NCI-H2107 treated with DMSO at 0.1 percent for 48 hours (cell line): ENCODE data around the gene TMEM129.
A peak's percentile ranks its signal among the peaks of the same experiment; 100 is the strongest.
"Not testable (repeated sequence)": the region's sequence is repeated elsewhere in the genome, so short reads cannot be mapped to it uniquely, and the experiment has no call there.

Source experiments
- DNase-seq: peaks from one replicate; lab custom pipeline; 2025; ENCODE audit not compliant: unreplicated experiment; lab: John Stamatoyannopoulos, UW

The TMEM129 gene

DNA sequence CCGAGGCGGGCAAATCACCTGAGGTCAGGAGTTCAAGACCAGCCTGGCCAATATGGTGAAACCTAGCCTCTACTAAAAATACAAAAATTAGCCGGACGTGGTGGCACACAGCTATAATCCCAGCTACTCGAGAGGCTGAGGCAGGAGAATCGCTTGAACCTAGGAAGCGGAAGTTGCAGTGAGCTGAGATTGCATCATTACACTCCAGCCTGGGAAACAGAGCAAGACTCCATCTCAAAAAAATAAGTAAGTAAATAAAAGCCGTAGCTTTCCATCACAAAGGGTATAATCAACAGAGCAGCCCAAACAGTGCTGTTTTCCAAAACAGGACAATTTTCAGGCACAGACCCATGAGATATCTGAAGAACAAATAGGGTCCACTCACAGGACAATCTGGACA lies 19.5 kb downstream of the TMEM129 start:
- not testable (repeated sequence) for DNase-seq

GRCh38 chr4:1695913-1696312 lies 25.2 kb downstream of the TMEM129 start:
- no peak for DNase-seq

DNA sequence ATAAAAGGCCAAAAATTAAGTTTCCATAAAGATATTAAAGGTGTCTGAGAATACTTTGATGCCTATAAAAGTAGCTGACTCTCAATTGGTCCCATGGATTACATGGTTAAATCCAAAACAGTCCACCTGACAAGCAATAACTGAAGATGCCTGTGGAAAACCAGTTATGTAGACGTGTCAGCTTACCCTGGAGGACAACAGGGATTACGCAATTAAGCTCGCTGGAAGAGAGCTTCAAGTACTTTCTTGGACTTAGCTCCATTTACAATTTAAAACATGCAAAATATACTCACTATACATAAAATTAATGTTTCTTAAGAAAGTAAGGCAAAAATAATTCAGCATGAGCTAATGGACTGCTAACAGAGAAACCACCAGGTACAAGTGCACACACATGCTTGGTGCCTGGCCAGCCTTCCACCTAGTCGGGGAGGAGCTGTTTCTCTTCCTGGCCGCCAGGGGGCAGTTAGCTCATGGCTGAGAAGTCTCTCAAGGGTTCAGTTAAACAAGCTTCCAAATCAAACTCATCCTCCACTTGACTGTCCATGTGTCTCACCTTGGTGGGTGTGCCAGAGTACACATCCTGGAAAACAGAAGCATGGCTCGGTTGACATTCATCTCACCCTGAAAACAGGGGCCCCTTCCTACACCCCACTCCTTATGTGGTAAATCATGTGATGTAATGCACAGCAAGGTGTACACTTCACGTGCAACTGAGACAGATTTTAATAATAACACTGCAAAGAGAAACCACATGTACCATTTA lies 27.8 kb downstream of the TMEM129 start:
- peak; percentile 35 for DNase-seq

- DNase-seq, result no peak
These were observed 29.3 kb downstream of the TMEM129 start for GRCh38 chr4:1691737-1692373.

- no peak for DNase-seq
These were observed 30.4 kb downstream of the TMEM129 start for GRCh38 chr4:1690698-1691097.

- no peak for DNase-seq
These were observed 34.6 kb downstream of the TMEM129 start for GRCh38 chr4:1686440-1687036.

DNA sequence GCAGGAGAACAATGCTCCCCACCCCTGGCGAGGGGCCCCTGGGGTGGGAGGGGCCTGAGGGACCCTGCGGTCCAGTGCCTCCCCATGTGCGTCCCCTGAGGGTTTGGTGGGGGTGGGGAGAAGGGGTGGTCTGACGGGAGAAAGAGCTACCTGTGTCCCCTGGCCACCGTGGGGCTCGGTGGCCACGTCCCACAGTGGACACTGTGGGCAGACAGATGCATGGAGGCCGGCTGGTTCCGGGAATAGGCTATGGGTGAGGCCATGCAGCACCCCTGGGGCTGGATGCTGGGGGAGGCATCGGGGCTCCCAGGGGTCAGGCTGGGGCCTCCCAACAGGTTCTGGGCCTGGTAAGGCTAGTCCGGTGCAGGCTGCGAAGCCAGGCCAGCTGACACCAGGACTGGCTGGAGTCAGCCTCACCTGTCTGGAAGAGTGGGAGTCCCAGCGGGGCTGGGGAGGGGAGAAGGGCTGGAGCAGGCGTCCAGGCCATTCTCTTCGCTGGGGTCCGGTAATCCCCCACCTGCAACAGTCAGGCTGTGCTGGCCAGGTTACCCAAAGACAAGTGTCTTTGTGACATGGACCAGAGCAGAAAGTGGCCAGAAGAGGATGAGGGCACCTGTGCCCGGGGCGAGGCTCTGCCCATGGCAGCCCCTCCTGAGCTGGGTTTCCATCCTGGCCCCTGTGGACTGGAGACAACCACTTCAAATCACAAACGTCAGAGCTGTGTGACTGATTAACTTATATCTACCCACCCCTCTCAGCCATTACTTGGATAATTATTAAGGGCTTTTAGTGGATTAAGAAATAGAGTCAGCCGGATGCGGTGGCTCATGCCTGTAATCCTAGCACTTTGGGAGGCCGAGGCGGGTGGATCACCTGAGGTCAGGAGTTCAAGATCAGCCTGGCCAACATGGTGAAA lies 35.6 kb downstream of the TMEM129 start:
- no peak for DNase-seq

DNA sequence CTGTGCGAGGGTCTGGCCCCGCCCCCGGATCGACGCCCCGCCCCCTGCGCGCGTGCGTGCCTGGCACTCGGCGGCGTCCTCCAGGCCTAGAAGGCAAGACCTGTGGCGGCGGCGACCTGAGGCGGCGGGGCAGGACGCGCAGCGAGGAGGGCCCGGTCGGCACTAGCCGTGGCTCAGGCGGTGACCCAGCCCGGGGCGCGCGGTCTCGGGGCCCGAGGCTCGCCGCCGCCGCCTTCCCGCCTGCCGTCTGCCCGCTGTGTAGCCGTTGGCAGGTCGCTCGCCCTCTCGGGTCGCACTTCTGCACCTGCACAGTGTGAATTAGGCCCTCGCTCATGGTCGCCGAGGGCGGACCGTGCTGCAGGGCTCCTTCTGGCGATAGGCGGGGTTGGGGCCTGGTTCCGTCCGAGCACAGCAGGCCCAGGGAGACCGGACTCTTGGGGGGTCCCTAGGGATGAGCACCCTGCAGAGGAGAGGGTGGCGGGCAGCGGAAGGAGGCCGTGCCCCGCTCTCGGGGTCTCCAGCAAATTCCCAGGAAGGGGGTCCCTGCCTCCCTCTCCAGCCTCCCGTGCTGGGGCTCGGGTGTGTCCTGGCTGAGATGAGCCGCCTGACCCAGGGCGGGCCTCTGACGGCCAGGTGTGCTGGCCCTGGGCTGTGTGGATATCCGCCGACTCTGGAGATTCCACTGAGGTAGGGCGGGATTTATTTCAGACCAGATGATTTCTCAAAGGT lies 36.5 kb downstream of the TMEM129 start:
- no peak for DNase-seq

GRCh38 chr4:1683736-1684505 lies 37.2 kb downstream of the TMEM129 start, which contains the start of gene FAM53A:
TSS of gene FAM53A (minus strand) at chr4:1684313. CDS start at chr4:1668741, 15,572 bp downstream.
- DNase-seq, result peak; percentile 10

DNA sequence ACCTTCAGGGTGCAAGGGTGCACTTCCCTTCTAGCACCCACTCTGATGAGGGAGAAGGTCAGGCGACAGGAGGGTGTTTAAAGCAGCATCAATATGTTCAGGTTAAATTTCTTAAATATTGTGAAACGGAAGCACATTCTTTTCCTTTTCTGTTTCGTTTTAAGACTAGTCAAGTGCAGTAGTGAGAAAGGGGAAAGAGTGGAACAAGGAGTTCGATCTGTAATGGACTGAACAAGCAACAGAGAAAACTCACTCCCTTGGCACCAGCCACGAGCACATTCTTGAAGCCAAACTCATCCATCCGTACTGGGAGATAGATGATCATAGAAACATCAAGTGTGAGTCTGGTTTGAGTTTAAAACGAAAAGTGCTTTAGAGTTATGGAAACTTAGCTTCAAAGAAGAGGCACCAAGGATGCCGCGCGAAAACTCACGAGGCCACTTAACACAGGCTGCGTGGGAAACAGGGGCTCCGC lies 37.8 kb downstream of the TMEM129 start:
- no peak for DNase-seq

- DNase-seq, result no peak
These were observed 38.3 kb downstream of the TMEM129 start for GRCh38 chr4:1682860-1683259.

DNA sequence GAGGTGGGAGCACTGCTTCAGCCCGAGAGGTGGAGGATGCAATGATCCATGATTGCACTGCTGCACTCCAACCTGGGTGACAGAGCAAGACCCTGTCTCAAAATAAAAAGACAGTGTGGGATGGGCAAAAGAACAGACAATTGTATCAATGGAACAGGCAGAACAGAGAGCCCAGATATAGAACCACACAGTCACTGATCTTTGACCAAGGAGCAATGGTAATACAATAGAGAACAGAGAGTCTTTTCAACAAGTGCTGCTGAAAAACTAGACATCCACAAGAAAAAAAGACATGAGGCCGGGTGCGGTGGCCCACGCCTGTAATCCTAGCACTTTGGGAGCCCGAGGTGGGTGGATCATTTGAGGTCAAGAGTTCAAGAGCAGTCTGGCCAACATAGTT lies 42.9 kb downstream of the TMEM129 start:
- DNase-seq, result no peak

DNA sequence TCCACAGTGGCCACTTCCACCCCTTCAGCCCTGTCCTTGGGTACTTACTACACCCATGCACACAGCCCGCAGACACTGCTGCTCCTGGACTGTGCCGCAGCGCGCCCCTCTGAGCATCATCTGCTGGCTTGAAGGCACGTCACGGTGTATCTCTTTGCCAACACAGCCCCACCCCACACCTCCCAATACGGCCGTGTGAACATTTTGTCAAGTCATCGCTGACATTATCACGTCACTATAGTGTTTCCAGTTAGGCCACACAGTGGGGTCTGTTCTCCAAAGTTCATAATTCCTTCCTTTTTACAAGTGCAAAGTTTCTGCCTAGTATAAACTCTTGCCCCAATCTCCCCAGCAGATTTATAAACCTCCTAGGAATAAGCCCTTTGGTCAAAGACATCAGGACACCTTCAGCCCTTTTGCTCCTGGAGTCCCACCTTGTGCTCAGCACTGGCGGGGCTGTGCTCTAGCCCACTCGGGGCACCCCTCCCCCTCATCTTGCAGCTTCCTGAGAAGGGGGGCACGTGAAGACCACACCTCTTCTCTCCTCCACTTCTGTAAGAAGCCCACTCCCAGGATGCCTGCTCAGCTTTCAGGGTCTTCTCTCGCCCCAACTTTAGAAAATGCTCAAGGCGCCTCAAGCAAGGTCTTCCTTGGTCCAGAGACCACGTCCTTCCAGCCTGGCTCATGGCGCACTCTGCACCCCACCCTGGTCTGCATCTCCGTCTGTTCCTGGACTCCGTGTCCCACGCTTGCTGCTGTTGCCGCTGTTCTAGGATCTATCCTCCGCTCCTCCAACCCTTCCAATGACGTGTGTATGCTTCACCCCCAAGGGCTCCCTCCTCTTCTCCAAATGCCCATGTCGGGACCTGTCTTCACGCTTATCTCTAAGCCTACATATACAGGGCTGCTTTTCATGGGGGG lies 44.3 kb downstream of the TMEM129 start:
- DNase-seq, result no peak

DNA sequence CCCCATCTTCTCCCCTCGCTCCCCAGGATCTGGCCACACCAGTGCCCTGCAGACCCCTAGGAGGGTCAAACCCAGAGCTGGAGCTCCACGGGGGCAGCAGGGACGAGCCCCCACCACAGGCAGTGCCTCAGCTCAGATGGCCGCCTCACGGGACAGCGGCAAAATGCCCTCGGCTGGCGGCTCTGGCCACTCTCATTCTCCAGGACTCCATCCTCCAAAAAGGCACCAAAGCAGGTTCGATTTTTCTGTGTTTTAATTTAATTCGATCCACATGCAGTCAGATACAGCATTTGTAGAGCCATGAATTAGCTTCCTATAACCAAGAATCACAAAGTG lies 45.4 kb downstream of the TMEM129 start:
- no peak for DNase-seq

DNA sequence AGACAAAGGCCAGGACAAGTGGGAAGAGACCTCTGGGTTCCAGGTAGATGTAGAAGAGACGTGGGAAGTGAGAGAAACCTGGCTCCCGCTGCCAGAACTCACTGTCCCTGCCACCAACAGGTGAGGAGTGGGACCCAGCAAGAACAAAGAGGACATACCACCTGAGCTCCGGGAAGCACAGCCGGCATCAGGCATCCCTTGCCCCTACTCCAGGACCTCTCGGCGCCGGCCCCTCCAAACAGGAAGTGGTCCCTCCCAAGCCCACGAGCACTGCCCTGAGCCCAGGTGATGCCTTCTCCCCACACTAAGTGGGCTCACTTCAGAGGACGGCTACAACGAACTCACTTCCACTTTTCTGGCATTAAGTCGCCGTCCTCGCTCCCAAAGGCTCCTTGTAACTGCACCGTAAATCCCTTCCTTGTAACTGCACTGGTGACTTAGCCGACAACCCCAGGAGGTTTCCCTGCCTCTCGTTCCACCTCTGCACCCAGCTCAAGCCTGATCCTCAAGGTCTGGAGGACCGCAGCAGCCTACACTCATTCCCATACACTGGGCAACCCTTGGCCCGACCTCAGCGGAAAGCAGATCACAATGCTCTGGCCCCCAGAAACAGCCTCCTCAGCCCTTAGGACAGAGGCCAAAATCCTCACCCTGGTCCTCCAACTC lies 45.9 kb downstream of the TMEM129 start:
- DNase-seq, result no peak

- DNase-seq, result no peak
These were observed 46.4 kb downstream of the TMEM129 start for GRCh38 chr4:1674682-1675081.

GRCh38 chr4:1673671-1674070 lies 47.5 kb downstream of the TMEM129 start:
- no peak for DNase-seq

GRCh38 chr4:1671011-1671410 lies 50.1 kb downstream of the TMEM129 start:
- not testable (repeated sequence) for DNase-seq
